ENCODE results near the gene MB21D2.
"Not testable (repeated sequence)": the region's sequence is repeated elsewhere in the genome, so short reads cannot be mapped to it uniquely, and the experiment has no call there.

The MB21D2 gene

DNA sequence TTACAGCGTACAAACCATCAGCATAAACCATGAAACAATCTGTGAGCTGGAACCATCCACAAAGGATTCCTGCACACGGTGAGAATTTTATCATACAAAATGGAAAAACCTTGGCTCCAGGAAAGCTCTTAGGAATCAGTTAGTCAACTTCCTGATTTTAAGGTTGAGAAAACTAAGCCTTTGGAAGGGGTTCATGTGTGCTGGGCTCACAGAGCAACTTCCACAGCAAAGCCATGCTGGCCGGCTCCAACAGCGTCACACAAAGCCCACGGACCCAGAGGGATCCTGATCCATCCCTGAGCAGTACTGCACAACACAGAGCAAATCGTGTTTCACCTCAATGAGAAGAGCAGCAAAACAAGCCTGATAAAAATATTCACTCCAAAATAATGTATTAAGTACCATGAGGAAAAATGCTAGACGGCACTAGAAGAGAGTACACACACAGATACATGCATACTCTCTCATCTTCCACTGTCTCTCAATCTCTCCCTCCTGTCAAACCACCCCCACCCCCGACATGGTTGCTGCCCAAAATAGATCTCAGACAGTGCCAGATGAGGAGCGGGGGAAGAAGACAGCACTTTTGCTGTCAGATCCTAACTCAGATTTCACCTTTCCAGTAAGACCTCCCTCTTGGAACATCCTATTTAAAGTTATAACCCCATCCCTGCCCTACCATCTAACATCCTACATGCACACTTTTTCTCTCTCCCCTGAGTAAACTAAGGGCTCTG, 58.6 kb downstream of the MB21D2 start:
- no peak for DNase-seq (ENCODE audit: low read depth in 2 of 2)

DNA sequence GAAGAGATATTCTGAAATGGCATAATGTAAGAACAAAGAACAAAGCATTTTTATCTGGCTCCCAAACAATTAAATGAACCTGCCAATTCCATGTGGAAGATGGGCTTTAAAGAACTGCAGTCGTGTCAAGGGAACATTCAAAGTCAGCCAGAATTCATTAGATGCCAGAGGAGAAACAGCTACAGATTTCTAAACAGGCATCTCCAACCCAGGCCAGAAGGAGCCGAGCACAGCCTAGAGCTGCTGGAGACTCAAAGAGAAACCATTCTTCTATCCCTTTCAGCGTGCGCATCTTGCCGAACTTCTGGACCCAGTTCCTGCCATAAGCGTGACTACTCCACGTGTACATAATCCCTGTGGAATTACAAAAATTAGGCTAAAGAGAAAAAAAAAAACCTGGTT, 60.4 kb downstream of the MB21D2 start:
- no peak for DNase-seq (ENCODE audit: low read depth in 2 of 2)

GRCh38 chr3:192855434-192855833, 62.2 kb downstream of the MB21D2 start:
- DNase-seq (ENCODE audit: low read depth in 2 of 2), result no peak

GRCh38 chr3:192851821-192852372, 65.8 kb downstream of the MB21D2 start:
- no peak for DNase-seq (ENCODE audit: low read depth in 2 of 2)

- peak in 1 of 2 donors; percentile 4 for DNase-seq (ENCODE audit: low read depth in 2 of 2)
These were observed 67.1 kb downstream of the MB21D2 start for GRCh38 chr3:192850451-192850981.

GRCh38 chr3:192849821-192850220, 67.8 kb downstream of the MB21D2 start:
- not testable (repeated sequence) for DNase-seq (ENCODE audit: low read depth in 2 of 2)

- no peak for DNase-seq (ENCODE audit: low read depth in 2 of 2)
These were observed 69.1 kb downstream of the MB21D2 start for GRCh38 chr3:192848371-192849233.

DNA sequence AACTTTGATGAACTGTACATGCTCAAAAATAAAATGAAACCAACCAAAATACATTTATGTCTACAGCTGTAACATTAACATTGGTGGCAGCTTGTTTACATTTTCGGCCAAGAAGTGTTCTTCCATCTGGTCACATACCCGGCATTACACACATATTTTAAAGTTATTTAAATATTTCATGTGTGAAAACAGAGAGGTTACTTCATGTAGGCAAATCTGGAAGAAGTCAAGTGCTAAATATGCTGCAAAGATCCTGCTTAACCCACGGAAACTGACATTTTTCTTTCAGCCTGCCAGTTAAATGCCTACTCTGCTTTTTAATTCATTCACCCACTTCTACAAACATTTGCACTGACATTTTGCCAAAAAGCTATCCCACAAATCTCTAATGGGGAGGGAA, 69.7 kb downstream of the MB21D2 start:
- no peak for DNase-seq (ENCODE audit: low read depth in 2 of 2)

DNA sequence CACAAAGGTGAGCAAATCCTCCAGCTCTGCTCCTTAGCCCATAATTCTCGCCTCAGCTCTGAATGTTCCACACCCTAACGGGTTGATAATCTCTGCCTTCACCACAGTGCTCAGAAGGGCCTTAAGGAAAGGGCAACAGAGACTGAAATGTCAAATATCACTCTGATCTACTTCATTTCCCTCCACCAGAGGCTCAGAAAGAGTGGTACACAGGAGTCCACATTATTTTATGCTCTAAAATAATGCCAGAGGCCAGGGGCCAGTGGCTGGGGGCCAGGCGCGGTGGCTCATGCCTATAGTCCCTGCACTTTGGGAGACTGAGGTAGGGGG, 72.2 kb downstream of the MB21D2 start:
- DNase-seq (ENCODE audit: low read depth in 2 of 2), result no peak

- DNase-seq (ENCODE audit: low read depth in 2 of 2), result no peak
These were observed 72.7 kb downstream of the MB21D2 start for GRCh38 chr3:192844836-192845525.

DNA sequence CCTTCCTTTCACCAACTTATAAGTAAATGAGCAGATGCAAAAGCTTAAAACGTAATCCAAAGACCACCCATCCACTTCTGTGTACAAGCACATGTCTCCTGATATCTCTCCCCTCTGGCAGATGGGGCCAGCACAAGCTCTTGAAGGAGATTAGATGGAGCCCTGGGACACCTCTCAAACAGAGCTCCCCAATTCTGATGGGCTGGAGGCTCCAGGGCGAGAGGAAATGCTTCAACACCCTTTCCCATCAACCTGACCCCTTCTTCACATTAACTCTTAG, 73.2 kb downstream of the MB21D2 start:
- no peak for DNase-seq (ENCODE audit: low read depth in 2 of 2)

DNA sequence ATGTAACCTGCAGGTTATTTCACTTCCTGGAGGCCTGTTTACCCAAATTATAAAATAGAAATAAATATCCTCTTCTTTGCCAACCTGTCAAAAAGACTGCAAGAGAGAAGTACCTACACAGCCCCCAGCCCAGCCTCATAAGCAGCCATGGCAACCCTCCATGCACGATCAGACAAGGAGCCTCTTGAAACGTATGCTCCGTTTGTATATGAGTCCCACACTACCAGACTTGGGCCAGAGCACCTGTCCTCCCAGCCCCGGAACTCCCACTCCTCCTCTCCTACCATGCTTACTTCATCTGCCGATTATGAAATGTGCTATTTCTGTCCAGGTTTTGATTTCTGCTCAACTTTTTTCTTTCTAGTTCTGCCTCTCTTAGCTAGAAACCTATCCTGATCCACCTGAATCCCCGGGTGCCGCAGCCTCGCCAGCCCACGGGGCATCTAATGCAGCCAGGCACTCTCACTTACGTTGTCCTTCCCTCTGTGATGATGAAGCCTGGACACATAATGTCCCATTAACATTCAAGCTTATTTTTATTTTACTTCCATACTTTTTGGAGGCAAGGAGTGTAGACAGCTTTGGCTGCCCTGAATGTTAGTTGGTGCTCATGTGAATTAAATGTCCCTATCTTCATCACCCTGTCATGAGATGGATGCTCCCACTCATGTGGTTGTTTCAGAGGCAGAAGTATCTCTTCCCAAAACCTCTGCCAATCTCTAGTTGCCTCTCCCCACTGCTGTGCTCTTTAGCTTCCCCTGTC, 73.8 kb downstream of the MB21D2 start:
- DNase-seq (ENCODE audit: low read depth in 2 of 2), result no peak

DNA sequence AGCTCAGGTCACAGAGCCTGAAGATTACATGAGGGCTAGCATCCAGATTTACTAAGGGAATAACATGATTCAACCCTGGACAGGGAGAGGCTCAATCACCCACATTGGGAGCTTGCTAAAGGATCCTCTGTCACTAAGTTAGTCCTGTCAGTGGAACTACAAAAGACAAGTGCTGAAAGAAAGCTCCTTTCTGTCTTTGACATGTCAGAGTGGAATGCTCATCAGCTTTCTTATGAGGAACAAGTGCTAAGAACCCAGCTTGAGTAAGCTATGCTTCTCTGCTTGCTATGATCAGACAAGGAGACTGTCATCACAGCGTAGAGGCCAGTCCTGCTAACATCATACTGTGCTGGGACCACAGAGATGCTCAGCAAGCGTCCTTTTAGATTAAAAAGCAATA, 74.5 kb downstream of the MB21D2 start:
- no peak for DNase-seq (ENCODE audit: low read depth in 2 of 2)

- DNase-seq (ENCODE audit: low read depth in 2 of 2), result no peak
These were observed 74.9 kb downstream of the MB21D2 start for GRCh38 chr3:192842711-192843110.

- no peak for DNase-seq (ENCODE audit: low read depth in 2 of 2)
These were observed 75.5 kb downstream of the MB21D2 start for GRCh38 chr3:192842138-192842537.

DNA sequence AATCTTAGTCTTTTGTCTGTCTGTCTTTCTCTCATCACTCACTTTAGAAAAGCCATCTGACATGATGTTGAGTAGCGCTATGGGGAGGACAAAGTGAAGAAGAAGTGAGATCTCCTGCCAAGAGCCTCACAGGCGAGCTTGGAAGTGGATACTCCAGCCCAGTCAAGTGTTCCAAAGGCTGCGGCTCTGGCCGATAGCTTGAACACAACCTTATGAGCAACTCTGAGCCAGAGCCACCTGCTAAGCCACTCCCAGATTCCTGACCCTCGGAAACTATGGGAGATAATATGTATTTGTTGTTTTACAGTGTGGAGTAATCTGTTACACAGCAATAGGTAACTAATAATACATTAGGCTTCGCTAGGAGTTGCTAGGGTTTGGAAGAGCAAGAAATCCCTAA, 76.2 kb downstream of the MB21D2 start:
- no peak for DNase-seq (ENCODE audit: low read depth in 2 of 2)

DNA sequence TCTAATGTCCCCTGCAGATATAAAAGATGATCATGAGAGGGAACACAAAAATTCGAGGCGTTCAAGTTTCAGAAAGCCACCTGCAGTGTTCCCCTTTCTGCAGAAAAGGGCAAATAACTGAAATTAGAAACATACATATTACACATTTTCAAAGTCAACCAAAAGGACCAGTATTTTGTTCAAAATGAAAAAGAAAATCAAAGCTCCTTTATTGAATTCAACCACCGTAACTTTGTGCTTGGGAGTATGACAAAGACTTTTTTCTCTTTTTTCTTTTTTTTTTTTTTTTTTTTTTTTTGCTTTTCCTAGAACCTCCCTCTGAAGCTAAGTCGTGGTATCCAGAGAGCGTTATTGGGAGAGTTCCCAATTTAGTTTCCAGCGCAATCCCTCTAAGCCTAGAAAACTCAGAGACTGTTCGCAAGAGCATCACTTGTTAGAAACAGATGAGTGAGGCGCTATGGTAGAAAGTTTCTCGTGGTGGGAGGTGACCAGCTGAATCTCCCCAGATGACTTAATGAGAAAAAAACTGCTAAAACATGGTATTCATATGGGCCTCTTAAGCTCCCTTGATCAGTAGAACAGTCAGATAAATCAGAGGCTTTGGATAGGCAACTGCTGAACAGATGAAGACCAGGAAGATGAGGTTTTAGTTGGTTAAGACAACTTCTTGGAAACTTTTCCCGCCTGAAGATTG, 77.4 kb downstream of the MB21D2 start:
- DNase-seq (ENCODE audit: low read depth in 2 of 2), result no peak

DNA sequence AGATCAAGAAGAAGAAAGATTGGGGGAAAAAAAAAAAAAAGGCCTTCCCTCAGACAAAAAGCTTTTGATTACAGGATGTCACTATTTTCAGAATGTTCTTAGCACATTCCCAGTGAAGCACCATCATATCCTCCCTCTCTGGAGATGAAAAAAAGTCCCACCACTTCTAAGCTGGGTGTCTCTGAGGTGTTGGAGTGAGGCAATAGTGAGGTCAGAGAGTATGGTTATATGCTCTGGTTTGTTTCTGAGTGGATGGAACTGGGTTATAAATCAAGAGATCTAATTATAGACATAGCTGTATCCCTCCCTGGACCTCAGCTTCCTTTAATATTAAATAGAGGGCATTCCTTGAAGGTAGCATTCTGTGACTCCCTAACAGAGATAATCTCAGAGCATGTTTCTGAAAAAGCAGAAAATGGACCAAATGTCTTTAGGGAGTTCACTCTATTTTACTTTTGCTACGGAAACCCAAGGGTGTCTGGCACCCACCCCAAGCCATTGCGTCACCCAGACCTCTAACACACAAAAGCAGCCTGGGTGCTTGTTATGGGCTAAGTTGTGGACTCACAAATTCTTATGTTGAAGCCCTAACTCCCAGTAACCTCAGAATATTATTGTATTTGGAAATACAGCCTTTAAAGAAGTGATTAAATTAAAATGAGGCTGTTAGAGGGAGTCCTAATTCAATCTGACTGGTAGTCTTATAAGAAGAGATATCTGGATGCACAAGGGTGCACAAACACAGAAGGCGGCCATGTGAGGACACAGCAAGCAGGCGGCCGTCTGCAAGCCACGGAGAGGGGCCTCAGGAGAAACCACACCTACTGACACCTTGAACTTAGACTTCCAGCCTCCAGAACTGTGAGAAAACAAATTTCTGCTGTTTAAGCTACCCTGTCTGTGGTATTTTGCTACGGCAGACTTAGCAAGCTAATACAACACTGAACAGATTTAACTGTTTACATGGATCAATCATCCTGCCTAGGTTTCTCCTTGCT, 81.5 kb downstream of the MB21D2 start:
- no peak for DNase-seq (ENCODE audit: low read depth in 2 of 2)

GRCh38 chr3:192834428-192834827, 83.2 kb downstream of the MB21D2 start:
- no peak for DNase-seq (ENCODE audit: low read depth in 2 of 2)

Data from activated CD8-positive, alpha-beta memory T cell treated with anti-CD3 and anti-CD28 coated beads for 4 hours (primary cell).